ENCODE results near the gene CARD19.

CARD19 gene, protein sequence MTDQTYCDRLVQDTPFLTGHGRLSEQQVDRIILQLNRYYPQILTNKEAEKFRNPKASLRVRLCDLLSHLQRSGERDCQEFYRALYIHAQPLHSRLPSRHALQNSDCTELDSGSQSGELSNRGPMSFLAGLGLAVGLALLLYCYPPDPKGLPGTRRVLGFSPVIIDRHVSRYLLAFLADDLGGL

GRCh38 chr9:93096131-93096802 lies at the start of gene CARD19:
TSS of gene CARD19 (plus strand) at chr9:93096217. CDS start at chr9:93096346, 129 bp downstream.
- DNase-seq: no peak

DNA sequence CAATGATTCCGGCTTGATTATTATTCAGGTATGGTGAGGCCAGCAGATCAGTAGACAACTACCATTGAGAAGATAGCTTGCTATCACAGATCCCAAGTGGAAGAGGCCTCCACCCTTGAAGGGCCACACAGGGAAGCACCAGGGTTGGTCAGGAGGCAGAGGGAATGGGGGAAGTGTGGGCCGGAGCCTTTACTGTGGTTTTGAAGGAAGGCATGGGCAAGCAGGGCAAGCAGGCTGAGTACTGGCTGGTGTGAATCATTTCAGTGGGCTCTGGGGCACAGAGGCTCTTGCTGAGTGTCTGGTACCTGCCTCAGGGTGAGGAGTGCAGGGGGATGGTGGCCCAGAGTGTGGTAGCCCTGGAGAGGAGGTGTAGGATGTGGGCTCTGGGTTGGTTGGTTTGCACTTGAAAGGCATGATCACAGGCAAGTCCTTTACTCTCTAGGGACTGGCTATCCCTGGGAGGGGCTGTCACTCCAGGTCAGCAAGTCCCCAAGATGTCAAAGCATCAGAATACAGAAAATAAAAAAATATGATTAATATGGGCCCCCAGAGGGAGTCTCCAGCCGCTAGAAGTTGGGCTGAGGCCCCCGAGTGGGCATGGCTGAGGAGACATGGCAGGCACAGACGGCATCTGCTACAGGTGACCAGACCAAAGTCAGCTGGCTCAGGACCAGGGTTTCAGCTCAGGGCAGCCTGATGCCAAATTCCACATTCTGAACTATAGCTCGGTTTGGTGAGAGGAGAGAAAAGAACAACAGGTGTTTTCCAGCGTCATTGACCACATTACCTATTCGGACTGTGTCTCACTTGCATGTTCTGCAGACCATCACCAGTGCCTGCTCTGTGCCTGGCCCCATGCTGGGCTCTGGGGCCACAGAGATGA lies 47.2 kb upstream of the CARD19 start:
- no peak for DNase-seq

DNA sequence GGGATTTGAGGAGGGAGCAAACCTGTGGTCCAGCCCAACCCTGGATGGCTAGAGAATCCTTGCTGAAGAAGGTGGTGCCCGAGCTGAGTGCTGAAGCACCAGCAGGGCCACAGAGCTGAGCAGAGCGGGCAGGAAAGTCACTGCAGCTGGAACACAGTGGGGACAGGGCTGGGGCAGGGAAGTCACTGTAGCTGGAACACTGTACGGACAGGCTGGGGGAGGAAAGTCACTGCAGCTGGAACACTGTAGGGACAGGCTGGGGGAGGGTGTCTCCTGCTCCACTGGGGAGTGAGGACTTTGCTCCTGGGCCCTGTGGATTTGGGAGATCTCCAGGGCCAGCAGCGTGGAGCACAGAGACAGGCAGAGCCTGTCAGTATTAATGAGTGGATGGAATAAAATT lies 46.5 kb upstream of the CARD19 start:
- no peak for DNase-seq

DNA sequence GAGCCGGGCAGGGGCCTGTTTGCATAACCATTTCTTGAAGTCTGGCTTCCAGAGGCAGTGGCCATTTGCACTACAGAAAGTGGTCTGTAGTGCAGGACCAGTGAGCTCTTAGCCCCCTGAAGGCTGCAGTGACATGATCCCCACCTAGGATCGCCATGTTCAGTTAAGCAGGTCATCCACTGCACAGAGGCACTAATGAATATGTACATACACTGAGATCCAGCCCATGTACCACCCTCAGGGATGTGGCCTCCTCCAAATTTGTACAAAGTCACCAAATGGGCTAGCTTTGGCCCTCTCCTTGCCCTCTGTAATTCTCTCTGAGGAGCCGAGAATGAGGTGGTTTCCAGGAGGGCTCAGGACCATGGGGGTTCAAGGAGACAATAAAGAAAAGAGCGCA lies 45.8 kb upstream of the CARD19 start:
- DNase-seq: no peak

DNA sequence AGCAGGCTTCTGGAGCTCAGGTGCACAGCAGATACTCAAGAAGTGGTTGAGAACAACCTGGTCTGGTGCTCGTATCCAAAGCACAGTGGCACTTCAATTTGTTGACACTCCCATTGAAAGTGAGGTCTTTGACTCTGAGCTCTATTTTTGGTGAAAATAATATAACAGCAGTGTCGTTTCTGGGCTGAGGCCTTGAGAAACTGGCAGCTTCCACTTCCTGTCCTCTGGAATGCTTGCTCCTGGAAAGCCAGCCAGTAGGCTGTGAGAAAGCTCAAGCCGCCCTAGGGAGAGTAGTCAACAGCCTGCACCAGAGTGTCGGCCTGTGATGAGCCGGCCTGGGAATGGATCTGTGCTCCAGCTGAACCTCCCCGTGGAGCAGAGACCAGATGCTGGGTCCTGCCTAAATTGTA lies 44.3 kb upstream of the CARD19 start:
- no peak for DNase-seq

- peak; percentile 48 for DNase-seq
These were observed 43.1 kb upstream of the CARD19 start for GRCh38 chr9:93052791-93053540.

- DNase-seq: no peak
These were observed 42.2 kb upstream of the CARD19 start for GRCh38 chr9:93053781-93054331.

- DNase-seq: no peak
These were observed 41.0 kb upstream of the CARD19 start for GRCh38 chr9:93054758-93055704.

DNA sequence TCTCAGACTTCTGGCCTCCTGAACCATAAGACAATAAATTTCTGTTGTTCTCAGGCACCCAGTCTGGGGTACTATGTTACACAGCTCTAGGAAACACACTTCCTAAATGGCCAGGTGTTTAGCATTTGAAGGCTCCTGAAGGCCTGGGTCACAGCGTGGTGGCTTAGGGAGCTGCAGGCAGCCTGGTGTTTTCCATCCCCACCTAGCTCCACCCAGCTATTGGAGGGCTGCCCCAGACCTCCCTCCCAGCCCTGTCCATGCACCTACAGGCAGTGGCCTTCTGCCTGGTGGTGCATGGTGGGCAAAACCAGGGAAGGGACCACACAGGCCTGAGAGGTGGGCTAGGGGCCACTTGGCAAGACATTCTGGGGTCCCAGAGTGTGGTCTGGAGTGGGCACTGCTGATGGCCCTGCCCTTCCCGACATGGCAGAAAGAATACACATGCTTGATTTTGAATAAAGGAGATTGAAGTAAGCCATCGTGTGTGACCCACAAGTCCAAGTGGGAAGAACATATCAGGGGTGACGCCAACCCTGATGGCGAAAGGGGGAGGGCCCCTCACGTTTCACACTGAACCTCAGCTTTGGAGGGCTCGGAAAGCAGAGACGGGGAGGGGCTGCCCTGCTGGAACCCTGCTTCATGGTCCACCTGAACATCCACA lies 38.8 kb upstream of the CARD19 start:
- DNase-seq: no peak

GRCh38 chr9:93057703-93058354 lies 38.2 kb upstream of the CARD19 start:
- no peak for DNase-seq

DNA sequence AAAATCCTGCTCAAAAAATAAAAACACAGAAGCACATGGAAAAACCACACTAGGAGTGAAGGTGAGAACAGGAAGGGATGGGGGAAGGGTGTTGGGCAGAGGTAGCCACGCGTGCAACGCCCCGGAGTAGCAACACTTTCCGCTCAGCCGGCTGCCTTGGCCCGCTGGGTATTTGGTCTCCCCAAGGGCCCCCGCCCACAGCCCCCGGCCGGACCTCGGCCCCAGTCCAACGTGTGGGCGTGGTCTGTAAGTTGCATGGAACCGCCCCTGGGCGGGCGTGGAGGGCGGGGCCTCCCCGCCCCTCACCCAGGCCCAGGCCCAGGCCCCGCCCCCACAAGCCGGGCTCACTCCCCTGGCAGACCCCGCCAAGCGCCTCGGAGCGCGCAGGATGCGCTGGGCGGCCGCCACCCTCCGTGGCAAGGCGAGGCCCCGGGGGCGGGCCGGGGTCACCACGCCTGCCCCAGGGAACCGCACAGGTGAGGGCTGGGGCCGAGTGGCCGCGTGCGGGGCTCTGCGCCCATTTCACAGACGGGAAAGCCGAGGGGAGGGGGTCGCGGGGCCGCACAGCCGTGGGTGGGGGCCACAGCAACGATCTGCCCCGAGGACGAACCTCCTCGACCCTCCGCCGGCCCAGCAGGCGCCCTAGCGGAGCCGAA lies 37.5 kb upstream of the CARD19 start, which contains the start of gene SUSD3:
TSS of gene SUSD3 (plus strand) at position 347 of the 656 bp plus-strand sequence. CDS start at position 389, 42 bp downstream.
- DNase-seq: no peak

- DNase-seq: no peak
These were observed 36.9 kb upstream of the CARD19 start for GRCh38 chr9:93059011-93059714.

- DNase-seq: no peak
These were observed 36.1 kb upstream of the CARD19 start for GRCh38 chr9:93059715-93060578.

DNA sequence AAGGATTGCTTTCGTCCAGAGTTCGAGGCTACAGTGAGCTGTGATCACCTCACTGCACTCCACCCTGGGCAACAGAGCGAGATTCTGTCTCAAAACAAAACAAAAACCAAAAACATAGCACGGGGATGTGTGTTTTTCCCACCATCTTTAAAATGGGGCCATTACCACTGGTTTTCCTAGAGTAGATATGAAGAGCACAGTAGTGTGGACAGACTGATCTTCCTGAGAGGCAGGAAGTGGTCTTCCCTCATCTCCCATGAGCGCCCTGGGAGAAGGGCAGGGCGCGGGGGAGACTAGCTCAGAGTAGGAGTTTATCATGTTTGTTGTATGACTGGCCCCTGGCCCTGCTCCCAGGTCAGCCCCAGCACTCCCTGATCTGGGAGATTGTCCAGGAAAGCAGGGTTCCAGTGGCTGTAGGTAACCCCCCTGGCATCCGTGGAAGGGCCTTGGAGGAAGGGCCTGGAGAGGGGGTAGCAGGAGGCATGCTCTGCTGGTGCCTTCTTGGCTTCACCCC lies 35.2 kb upstream of the CARD19 start:
- DNase-seq: no peak

GRCh38 chr9:93061260-93061751 lies 34.7 kb upstream of the CARD19 start:
- no peak for DNase-seq

DNA sequence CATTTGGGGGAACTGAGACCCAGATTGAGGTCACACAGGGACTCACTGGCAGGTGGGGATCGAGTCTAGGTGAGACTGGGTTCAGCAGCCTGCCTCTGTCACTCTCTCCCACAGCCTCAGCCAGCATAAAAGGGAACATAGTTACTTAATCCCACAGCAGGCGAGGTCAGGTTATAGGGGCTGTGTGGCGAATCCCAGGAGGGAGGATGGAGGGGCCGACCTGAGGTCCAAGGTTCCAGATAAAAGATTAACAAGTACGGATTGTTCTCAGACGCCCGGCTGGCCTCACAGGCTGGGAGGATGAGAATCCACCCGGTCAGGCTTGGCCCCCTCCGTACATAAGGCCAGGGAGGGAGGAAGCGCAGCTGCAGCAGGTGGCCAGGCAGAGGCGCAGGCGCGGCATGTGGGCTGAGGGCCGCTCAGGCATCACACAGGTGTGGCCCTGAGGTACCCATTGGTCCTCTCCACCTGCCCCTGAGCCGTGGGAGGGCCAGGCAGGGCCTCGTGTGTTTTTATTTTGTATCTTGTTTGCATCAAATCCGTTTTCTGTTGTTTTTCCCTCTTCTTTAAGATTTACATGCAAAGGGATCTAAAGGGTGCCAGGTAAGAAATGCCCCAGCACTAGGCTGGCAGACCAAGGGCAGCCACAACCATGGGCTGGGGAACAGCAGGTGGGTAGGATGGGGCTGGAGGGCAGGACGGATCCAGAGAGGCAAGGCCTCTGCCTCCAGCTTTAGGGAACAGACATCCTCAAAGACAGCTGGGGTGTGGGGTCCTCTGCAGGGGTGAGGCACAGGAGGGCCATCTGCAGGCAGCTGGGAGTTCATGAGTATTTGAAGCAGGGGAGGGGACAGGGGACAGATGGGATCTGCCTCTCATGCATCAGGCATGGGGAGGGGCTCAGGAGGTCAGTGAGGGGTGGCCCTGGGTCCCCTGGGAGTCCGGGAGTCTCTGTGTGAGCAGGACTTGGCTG lies 33.9 kb upstream of the CARD19 start:
- DNase-seq: no peak

All from NCI-H1092 (cell line).